Measurements from ENCODE around the gene TMPRSS7.

- TF ChIP-seq CTCF (IDR thresholded peaks at IDR 0.05) (no peak), POLR2A (IDR thresholded peaks at IDR 0.05) (no peak)
These were observed 90.5 kb downstream of the TMPRSS7 start for GRCh38 chr3:112124907-112125607.

All from lower leg skin (tissue), 3 donors.